Transverse colon (tissue), 3 donors: Measurements from ENCODE around the gene HAS3.

Experiments used
- EP300 ChIP-seq: sonication (generic); formaldehyde crosslinking; IDR thresholded peaks from one replicate; pipeline ENCODE4 v1.6.1; 2017; ENCODE audit warnings: antibody characterized with exemption, low read depth
- TF ChIP-seq, protein P1 (sequence below), 5 experiments: fragments of 200-600 bp in 3 of 5; fragments of 450-650 bp in 2 of 5; sonication (generic) in 3 of 5; IDR thresholded peaks; 1 replicate in 2 of 5; 2 replicates in 3 of 5; pipeline ENCODE4 v1.5.1; 2016 to 2017; ENCODE audit warnings: antibody characterized with exemption in 5 of 5, inconsistent platforms in 3 of 5, mild to moderate bottlenecking in 2 of 5, moderate library complexity in 1 of 5

DNA sequence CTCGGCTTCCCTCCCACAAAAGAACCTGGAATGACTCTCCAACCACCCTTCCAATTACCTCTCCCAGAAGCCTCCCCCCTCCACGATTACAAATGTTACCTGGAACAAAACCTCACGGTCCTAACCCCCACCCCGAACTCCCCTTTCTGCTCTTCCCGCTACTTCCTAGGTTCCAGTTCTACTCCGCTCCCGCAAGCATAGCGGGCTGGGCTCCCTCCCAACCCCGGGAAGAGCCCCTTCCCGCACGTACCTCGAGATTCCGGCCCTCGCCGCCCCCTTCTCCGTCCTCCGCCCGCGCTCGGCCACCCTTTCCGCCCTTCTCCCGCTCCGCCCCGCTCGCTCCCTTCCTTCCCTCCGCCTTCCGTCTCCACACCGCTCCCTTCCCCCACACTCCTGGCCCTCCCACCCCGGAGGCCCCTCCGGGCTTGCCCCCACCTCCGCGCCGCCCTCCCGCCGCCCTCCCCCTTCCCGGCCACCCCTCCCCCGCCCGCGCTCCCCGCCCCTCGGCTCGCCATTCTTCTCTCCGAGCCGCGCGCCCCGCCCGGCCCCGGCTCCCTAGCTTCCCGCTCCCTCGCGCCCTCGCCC, 26.5 kb downstream of the HAS3 start:
- TF ChIP-seq, protein P1, sequence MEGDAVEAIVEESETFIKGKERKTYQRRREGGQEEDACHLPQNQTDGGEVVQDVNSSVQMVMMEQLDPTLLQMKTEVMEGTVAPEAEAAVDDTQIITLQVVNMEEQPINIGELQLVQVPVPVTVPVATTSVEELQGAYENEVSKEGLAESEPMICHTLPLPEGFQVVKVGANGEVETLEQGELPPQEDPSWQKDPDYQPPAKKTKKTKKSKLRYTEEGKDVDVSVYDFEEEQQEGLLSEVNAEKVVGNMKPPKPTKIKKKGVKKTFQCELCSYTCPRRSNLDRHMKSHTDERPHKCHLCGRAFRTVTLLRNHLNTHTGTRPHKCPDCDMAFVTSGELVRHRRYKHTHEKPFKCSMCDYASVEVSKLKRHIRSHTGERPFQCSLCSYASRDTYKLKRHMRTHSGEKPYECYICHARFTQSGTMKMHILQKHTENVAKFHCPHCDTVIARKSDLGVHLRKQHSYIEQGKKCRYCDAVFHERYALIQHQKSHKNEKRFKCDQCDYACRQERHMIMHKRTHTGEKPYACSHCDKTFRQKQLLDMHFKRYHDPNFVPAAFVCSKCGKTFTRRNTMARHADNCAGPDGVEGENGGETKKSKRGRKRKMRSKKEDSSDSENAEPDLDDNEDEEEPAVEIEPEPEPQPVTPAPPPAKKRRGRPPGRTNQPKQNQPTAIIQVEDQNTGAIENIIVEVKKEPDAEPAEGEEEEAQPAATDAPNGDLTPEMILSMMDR (IDR thresholded peaks at IDR 0.05) = no peak
- no peak for TF ChIP-seq EP300
